Activated T-helper 1 cell treated with Interleukin-2 at 50 U/mL for 16 hours (primary cell): ENCODE data around the gene TNFRSF14.

ENCODE experiments used
- DNase-seq: peaks from one replicate; pipeline ENCODE4 v3.0.0-alpha.2; 2020; ENCODE audit warnings: low read depth

The TNFRSF14 gene

DNA sequence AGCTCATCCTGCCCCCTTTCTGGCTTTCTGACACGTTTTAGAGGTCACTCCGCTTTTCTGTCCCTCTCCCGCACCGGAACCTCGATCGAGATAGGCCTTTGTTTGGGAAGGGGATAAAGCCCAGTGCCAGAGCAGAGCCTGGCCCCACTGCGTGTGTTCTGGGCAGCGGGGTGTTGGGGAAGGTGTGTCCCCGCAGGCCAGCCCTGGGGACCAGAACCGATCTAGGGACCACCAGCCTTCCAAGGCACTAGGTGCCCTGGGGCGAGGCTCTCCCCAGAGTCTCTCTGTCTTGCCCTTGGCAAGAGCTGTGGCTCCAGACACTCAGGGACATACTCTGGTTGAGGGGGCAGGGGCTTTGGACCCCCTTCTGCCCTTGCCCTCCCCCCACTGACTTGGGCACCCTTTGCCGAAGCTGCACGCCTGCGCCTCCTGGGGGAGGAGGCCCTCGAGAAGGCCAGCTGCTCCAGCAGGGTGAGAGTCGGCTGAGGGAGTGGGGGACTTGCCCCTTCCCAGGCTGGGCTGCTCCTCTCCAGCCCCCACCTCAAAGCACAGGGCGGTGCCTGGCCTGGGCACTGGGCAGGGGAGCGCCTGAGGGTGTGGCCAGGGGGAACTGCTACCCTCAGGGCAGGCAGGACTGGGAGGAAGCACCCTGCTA, 46.8 kb downstream of the TNFRSF14 start:
- no peak for DNase-seq

DNA sequence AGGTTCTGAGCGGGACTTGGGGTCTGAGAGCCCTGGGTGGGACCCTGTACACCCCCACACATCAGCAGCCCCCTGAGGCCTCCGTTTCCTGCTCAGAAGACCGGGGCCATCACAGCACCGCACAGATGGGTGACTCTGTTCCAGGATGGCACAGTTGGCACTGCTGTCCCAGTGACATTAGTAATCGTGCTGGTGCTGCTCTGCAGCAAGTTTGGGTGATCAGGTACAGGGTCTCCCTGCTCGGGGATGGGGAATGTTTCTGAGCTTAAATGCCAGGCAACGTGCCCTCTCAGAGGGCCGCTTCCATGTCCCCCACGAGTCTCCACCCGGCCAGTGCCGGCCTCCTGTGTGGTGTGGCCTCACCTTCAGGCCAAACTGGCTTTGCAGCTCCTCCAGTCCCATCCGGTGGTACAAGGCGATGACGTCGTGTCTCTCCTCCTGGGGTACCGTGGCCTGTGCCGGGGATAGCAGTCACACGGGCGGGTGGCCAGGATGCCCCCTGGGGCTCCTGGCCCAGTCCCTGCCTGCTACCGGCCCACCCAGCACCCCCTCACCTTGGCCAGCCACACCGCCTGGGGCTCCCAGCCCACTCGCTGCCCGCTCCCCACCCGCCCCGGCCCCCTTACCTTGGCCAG, 47.5 kb downstream of the TNFRSF14 start:
- DNase-seq, result no peak

DNA sequence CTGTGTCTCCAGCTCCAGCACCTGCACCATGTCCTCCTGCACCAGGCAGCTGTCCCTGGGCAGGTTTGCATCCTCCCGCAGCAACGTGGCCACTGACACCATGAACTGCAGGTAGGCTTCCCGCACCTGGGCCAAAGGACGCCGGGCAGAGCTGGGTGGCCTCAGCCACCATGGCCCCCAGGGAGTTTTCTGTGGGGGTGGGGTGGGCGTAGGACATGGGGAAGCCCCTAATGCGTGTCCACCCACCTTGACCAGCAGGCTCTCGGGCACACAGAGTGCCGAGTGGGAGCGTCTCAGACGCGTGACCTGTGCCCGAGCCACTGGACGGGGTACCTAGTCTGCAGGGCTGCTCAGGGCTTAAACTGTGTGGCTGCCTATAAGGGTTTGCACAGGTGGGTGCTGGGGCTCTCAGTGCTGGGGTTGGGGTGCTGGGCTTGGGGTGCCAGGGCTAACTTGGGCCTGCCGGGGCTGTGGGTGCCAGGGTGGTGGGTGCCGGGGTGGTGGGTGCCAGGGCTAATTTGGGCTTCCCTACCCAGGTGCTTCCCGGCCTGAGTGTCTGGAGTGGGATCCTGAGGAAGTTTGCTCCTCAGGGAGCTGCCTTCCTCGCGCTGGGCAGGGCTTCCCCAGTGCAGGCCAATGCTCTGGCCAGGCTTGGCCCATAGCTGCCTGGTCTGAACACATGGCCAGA, 48.1 kb downstream of the TNFRSF14 start:
- DNase-seq, result no peak

DNA sequence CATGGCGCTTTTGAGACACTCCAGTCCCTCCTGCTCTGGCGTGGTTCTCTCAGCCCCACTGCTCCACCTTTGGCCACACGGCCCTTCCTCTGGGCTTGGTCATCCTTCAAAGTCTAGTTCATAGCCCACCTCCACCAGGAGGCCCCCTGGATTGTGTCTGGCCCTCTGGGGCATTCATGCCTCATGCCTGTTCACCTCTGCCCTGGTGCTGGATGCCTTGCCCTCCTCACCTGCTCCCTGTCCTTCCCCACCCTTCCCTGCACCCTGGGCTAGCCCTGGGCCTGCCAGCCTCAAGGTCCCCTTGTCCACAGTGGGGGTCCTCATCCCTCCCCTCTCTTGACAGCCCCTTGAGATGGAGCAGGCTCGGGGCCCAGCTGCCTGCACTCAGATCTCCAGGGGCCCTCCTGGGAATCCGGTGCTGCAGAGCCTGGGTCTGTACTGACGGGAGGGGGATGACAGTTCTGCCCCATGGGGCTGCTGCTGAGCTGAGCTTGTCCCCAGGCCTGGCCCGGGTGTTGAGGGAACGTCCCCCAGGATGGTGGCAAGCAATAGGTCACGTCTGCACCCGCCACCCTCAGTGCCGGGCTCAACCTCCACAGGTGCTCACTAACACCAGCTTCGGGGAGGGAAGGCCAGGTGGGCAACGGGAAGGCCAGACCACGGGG, 48.8 kb downstream of the TNFRSF14 start:
- no peak for DNase-seq

DNA sequence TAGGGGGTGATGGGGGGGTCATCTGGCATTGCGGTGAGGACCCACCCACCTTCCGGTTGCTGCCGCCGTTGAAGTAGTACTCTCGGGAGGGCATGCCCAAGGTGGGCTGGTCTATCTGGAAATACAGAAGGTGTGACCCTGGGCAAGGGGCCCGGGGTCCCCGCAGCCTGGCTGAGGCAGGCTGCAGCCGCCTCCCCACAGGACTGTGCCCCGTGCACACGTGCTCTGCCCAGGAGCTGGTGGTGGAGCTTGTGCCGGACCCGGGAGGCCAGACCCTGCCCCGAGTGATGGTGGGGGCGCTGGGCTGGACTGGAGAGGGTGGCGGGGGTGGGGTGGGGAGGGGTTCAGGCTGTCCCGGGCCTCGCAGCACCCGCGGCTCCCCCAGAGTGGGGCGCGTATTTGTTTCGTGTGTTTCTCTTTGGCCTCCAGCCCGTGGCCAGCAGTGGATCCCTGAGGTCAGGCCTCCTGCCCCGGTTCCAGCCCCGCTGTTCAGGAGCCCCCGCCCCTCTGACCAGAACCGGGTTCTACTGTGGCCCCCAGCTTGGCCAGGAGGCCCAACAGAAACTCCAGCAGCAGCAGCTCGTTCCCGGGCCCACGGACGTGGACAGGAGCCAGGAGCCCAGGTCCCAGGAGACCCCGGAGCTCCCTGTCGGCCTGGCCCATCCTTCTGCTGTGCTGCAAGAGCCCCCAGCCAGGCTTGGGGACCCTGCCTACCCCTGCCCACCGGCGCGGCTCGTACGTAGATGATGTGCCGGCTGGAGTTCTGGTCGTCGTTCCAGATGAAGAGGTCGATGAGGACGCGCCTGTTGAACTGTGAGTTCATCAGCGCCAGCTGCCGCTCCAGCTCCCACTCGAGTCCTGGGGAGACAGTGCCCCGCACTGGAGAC, 49.6 kb downstream of the TNFRSF14 start:
- DNase-seq, result no peak

DNA sequence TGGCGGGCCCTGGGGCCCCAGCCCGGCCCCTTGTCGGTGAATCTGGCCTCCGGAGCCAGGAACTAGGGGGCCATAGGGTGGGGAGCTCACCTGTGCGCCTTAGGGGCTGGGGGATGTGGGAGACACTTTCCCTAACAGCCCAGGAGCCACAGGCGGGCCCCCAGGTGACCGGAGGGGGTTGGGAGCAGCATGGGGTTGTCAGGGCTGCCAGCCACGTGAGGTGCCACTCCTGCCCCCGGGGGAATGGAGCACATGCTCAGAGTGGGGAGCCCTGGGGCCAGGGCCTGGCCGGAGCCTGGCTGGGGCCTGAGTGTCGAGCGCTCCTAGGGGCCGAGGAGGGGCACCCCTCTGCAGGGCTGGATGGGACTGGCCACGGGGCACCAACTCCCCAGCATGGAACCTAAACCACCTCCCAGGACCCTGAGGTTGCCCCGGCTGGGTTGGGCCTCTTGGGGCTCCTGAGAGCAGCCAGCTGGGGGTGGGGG, 50.3 kb downstream of the TNFRSF14 start:
- no peak for DNase-seq

DNA sequence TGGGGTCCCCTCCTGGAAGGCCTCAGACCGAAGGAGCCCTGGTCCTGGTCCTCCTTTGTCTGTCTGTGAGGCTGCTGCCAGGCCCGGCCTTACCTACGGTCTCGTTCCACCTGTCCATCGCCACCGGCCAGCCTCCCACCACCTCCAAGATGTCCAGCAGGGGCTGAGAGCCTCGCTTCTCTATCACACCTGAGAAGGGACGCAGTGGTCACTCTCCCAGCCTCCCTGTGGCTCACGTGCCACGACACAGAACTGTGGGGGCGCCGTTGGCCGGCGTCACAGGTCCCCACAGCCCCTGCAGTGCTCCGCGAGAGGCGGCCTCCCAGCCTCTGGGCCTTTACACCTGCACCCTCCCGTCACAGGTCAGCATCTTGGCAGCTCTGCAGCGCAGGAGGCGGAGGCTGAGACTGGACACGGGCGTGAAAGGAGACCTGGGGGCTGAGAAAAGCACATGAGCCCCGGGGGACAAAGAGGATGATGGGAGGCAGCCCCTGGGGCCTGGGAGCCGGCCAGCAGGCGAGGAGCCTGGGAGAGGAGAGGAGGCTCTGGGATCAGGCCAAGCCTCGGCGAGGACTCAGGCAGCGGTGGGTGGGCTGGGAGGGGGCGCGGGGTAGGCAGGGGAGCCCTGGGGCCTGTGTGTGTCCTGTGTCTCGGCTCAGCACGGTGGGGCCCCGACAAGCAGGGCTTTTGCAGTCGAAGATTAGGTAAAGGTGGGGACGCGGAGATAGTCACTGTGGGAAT, 50.9 kb downstream of the TNFRSF14 start:
- no peak for DNase-seq

DNA sequence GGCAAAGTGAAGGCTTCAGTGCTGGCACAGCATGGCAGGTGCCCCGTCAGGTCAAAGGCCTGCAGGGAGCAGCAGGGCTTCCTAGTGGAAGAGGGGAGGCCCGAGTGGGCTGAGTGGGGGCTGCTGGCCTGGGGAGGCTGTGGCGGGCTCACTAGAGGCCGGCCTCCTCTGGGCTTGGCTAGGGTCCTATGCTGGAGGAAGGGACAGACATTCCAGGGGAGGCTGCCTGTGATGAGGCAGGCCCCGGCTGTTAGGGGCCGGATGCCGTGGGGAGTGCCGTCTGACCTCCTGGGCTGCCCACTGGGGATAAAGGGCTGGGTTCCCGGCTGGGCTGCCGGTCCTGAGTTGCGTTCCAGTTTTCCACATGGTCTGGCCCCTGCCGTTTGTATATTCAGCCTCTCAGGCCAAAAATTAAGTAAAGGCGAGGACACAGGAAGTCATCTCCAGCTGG, 51.5 kb downstream of the TNFRSF14 start:
- DNase-seq, result no peak

DNA sequence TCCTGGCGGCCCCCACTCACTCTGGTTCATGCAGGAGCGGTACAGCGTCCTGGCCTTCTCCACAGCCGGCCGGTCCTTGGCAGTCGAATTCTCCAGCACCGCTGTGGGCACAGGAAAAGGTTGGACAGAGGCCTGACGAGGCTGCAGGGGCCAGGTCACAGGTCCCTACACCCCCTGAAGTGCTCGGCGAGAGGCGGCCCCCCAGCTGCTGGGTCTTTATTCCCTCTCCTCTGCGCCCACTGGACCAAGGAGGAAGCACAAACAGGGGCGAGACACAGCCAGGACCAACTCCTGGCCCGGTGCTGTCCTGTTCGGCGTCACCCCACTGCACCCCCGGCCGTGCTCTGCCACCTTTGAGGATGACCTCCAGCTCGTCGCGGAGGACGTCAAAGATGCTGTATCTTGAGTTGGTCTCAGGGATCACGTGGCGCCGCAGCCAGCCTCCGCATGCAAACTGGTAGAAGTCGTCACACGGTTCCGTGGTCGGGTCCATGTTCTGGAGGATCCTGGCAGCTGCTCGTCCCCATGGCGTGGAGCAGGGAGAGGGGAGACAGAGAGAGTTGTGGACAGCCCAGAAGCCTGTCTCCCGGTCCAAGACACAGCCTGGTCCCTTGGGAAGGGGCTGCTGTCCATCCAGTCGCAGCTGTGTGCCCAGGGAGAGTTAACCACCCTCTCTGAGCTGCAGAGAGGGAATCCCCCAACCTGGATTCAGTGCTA, 53.3 kb downstream of the TNFRSF14 start:
- DNase-seq, result no peak

DNA sequence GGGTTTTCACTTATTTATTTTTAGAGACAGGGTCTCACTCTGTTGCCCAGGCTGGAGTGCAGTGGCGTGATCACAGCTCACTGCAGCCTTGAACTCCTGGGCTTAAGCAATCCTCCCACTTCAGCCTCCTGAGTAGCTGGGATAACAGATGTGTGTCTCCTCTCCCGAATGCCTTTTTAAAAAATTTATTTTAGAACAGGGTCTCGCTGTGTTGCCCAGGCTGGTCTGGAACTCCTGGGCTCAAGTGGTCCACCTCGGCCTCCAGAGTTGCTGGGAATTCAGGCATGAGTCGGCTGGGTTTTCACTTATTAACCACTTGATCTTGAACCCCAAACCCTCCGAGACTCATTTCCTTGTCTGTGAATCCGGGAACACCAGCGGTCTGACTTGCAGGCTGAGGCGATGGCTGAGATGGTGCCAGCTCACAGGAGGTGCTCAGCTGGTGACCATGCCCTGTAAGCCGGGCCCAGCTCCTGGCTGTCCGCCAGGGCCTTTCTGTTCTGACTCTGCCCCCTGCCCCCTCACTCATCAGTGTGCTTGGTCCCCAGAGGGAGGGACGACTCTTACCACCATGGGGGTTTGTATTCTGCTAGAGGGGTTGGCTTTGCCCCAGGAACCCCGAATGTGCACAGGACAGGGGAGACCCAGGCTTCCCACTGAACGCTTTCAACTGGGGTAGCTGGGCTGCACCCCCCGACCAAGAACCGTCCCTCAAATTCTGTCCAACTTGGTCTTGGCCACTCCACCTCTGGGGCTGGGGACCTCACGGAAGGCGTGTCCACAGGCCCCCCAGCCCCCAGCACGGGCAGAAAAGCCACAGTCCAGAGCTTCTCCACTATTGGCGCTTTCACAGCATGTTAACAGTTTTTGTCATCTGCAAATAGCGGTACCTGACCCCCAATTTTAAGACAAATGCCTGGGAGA, 54.1 kb downstream of the TNFRSF14 start:
- DNase-seq, result no peak

DNA sequence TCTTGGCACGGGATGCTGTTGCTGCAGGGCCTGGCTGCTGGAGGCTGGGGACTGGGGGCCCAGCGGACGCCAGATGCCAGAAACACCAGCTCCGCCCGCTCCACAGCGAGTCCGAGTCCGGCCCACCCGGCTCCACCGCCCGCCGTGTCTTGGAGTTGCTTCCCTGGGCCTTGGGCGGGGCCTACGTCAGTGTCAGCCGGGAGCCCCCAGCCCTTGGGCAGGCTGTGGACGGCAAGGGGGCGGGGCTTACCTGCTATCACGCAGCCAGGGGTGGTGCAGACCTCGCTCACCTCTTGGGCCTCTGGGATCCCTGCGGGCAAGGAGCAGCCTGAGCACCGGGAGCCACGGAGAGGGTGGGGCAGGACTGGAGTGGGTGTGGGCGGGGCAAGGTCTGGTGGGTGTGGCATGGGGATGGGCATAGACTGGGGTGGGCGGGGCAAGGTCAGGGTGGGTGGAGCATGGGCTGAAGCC, 54.9 kb downstream of the TNFRSF14 start:
- no peak for DNase-seq

DNA sequence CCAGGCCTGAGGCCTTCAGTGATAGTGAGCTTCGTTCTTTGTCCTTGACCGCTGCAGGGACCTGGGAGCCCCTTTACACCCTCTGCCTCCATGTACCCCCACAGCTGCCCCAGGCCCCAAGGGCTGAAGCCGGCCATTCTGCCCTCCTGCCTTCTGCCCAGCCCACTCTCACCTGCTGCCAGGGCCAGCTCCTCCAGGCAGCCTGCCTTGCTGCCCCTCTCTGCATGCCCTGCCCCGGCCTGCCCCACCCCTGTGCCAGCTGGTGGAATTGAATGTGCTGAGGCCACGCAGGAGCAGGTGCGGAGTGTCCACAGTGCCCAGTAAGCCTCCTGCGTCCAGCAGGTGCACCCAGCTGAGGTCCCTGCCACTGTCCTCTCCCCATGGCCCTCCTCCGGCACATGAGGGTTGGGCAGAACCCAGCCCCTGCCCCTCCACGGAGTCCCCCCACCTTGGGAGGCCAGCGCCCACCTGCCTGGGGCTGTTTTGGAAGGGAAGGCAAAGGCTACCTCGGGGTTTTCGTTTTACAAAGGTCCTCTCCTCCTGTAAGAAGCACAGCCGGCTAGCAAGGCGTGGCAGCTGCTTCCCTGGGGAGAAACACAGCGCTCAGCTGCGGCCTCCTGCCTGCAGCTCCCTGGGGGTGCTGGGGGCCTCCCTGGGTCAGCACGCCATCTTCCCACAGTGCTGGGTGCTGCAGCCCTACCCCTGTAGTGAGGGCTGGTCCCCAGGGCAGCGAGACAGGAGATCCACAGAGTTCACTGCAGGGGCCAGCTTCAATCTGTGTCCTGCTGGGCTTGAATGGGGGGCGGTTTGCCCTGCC, 55.7 kb downstream of the TNFRSF14 start:
- no peak for DNase-seq

DNA sequence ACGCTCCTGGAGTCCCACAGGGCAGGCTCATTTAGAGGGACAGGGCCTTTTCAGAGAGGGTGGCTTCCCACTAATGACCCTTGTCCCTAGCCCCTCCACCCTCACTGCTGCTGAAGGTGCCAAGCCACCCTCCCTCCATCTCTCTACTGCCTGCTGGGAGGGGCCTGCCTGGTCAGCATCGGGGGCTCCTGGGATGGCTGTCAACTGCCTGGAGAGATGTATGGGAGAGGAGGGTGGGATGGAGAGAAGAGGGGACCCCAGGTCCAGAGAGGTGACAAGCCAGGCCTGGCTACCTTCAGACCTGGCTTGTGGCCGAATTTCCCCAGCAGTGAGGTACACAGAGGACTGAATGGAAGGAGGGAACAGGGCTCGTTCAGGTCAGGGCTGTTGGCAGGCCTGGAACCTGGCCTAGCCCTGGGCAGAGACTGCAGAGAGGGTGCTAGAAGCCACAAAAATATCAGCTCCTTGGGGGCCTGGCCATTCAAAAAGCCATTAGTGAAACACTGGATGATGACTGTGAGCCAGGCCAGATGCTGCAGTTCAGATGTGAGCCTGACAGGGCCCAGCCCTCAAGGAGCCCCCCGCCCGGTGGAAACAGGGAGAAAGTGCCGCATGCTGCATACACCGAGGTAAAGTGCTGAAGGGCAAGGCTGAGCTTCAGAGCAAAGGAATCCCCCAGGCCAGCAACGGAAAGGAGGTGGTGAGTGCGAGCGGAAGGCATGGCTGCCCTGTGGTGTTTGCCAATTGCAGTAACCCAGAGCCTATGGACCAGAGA, 56.6 kb downstream of the TNFRSF14 start:
- no peak for DNase-seq
